HCT116 (cell line): Measurements from ENCODE around the gene ERC1. TPM values are rescaled to one million over a fixed set of nuclear protein-coding genes. Genes with fewer than 3 reads are reported as not detected.

ENCODE experiments used
- ATAC-seq: fragments of 200-7000 bp; cut with Tn5 transposase; 2 replicates; pipeline ENCODE4 v1.9.1; 2020; ENCODE audit warnings: mild to moderate bottlenecking, moderate library complexity
- BruUV-seq: library from RNA; stranded (reverse); fragments of 400-500 nt; replicated peaks from 2 replicates; lab custom pipeline; 2021; lab: Mats Ljungman, UMichigan
- CTCF ChIA-PET: fragments of 300-600 bp; sonication (Branson Sonifier 250); formaldehyde crosslinking; loops from one replicate; lab custom pipeline; 2021; ENCODE audit warnings: antibody characterized with exemption; lab: Charles Lee
- POLR2A ChIA-PET: fragments of 300-600, 350-600 bp; sonication (Branson Sonifier 250); formaldehyde crosslinking; loops from one replicate; lab custom pipeline; 2021; ENCODE audit warnings: antibody characterized with exemption; lab: Charles Lee
- RAD21 ChIA-PET, 2 experiments: fragments of 300-600 bp; sonication (Branson Sonifier 250); formaldehyde crosslinking; loops; one replicate each; lab custom pipeline; 2023; ENCODE audit warnings: low total read pairs in 2 of 2; ENCODE audit not compliant: uncharacterized antibody in 2 of 2, unreplicated experiment in 2 of 2, low non-redundant PET in 1 of 2; lab: Charles Lee
- DNase-seq: peaks from one replicate; pipeline ENCODE4 v3.0.0-alpha.2; 2010; ENCODE audit warnings: low read depth, low spot score
- H2AFZ ChIP-seq: fragments of 200-600 bp; shearing (Covaris generic), sonication (generic); 2 replicates; pipeline ENCODE4 v1.6.1; 2017; ENCODE audit warnings: low read depth, mixed run types, mixed read lengths, antibody characterized with exemption, low read length; ENCODE audit not compliant: poor library complexity, severe bottlenecking
- H3K27ac ChIP-seq: 2 replicates; pipeline ENCODE4 v1.5.1; 2012; ENCODE audit warnings: low read depth, low read length
- H3K27me3 ChIP-seq: fragments of 200-600 bp; sonication (generic); 2 replicates; pipeline ENCODE4 v1.6.1; 2016; ENCODE audit warnings: mixed run types, low read length, mixed read lengths; ENCODE audit not compliant: insufficient read depth
- H3K36me3 ChIP-seq, 2 experiments: fragments of 200-500 bp in 1 of 2; fragments of 200-600 bp in 1 of 2; sonication (Bioruptor generic) in 1 of 2; sonication (generic) in 1 of 2; 2 replicates each; pipeline versions ENCODE4 v1.5.1 to v1.6.1; 2014 to 2016; ENCODE audit warnings: low read length in 2 of 2, inconsistent platforms in 1 of 2, mixed read lengths in 1 of 2, mixed run types in 1 of 2; ENCODE audit not compliant: insufficient read depth in 2 of 2, control insufficient read depth in 1 of 2
- H3K4me1 ChIP-seq, 2 experiments: fragments of 200-600 bp in 1 of 2; sonication (generic) in 1 of 2; 2 replicates each; pipeline versions ENCODE4 v1.5.1 to v1.6.1; 2012 to 2017; ENCODE audit warnings: low read length in 2 of 2, inconsistent platforms in 1 of 2, mild to moderate bottlenecking in 1 of 2, mixed read lengths in 1 of 2, mixed run types in 1 of 2, moderate library complexity in 1 of 2; ENCODE audit not compliant: insufficient read depth in 2 of 2, control insufficient read depth in 1 of 2
- H3K4me2 ChIP-seq: fragments of 200-600 bp; sonication (generic); 2 replicates; pipeline ENCODE4 v1.6.1; 2017; ENCODE audit warnings: mixed run types, low read length, mixed read lengths
- H3K4me3 ChIP-seq, 2 experiments: fragments of 200-600 bp in 1 of 2; sonication (generic) in 1 of 2; replicated peaks in 1 of 2; 2 replicates each; pipeline ENCODE4 v1.5.1; 2011 to 2016; ENCODE audit warnings: low read length in 2 of 2, control low read depth in 1 of 2, low read depth in 1 of 2, mild to moderate bottlenecking in 1 of 2, mixed read lengths in 1 of 2, mixed run types in 1 of 2
- H3K79me2 ChIP-seq: fragments of 200-600 bp; sonication (generic); 2 replicates; pipeline ENCODE4 v1.6.1; 2017; ENCODE audit warnings: mild to moderate bottlenecking, mixed run types, low read length, moderate library complexity, mixed read lengths; ENCODE audit not compliant: insufficient read depth
- H3K9ac ChIP-seq: fragments of 200-600 bp; sonication (generic); 2 replicates; pipeline ENCODE4 v1.6.1; 2016; ENCODE audit warnings: low read length, mixed read lengths
- H3K9me2 ChIP-seq: fragments of 200-600 bp; sonication (generic), shearing (Covaris generic); 2 replicates; pipeline ENCODE4 v1.6.1; 2017; ENCODE audit warnings: mixed run types, mild to moderate bottlenecking, moderate library complexity; ENCODE audit not compliant: insufficient read depth
- H3K9me3 ChIP-seq, 2 experiments: fragments of 200-500 bp in 1 of 2; fragments of 200-600 bp in 1 of 2; sonication (Bioruptor generic) in 1 of 2; sonication (generic) in 1 of 2; 2 replicates each; pipeline ENCODE4 v1.6.1; 2014 to 2017; ENCODE audit warnings: low read length in 2 of 2, mixed read lengths in 2 of 2, inconsistent platforms in 1 of 2, low read depth in 1 of 2, mild to moderate bottlenecking in 1 of 2, mixed run types in 1 of 2, moderate library complexity in 1 of 2; ENCODE audit not compliant: control insufficient read depth in 1 of 2, insufficient read depth in 1 of 2
- H4K20me1 ChIP-seq: fragments of 200-600 bp; sonication (generic), shearing (Covaris generic); 2 replicates; pipeline ENCODE4 v1.6.1; 2017; ENCODE audit warnings: mixed run types, mild to moderate bottlenecking, moderate library complexity; ENCODE audit not compliant: insufficient read depth
- ATF3 ChIP-seq: IDR thresholded peaks from 2 replicates; pipeline ENCODE4 v1.6.1; 2012
- CEBPB ChIP-seq: IDR thresholded peaks from 2 replicates; pipeline ENCODE4 v1.6.1; 2012; ENCODE audit warnings: low read depth
- CTCF ChIP-seq, 3 experiments: fragments of 200-600 bp in 1 of 3; sonication (generic) in 1 of 3; IDR thresholded peaks in 2 of 3; conservative IDR thresholded peaks in 1 of 3; 2 replicates each; pipeline ENCODE4 v1.5.1; 2012 to 2017; ENCODE audit warnings: low read depth in 2 of 3, low read length in 2 of 3, antibody characterized with exemption in 1 of 3, borderline replicate concordance in 1 of 3, control low read depth in 1 of 3, mild to moderate bottlenecking in 1 of 3, mixed read lengths in 1 of 3, mixed run types in 1 of 3, moderate library complexity in 1 of 3; ENCODE audit not compliant: insufficient read depth in 1 of 3
- EGR1 ChIP-seq: IDR thresholded peaks from 2 replicates; pipeline ENCODE4 v1.6.1; 2012; ENCODE audit warnings: low read depth
- ELF1 ChIP-seq: IDR thresholded peaks from 2 replicates; pipeline ENCODE4 v1.6.1; 2012; ENCODE audit warnings: low read depth, borderline replicate concordance
- EZH2 ChIP-seq: fragments of 200-600 bp; sonication (generic); IDR thresholded peaks from 2 replicates; pipeline ENCODE4 v1.6.1; 2017; ENCODE audit warnings: antibody characterized with exemption, mixed run types
- EZH2phosphoT487 ChIP-seq: fragments of 200-600 bp; IDR thresholded peaks from 2 replicates; pipeline ENCODE4 v1.6.1; 2018; ENCODE audit warnings: antibody characterized with exemption, borderline replicate concordance
- FOSL1 ChIP-seq: IDR thresholded peaks from 2 replicates; pipeline ENCODE4 v1.6.1; 2012; ENCODE audit warnings: low read depth
- JUND ChIP-seq: IDR thresholded peaks from 2 replicates; pipeline ENCODE4 v1.6.1; 2012
- MAX ChIP-seq: IDR thresholded peaks from 2 replicates; pipeline ENCODE4 v1.6.1; 2012
- POLR2A ChIP-seq: IDR thresholded peaks from 2 replicates; pipeline ENCODE4 v1.7.0; 2011; ENCODE audit warnings: borderline replicate concordance; ENCODE audit not compliant: insufficient read depth, insufficient read length; ENCODE audit errors: extremely low read depth
- POLR2AphosphoS5 ChIP-seq: IDR thresholded peaks from 2 replicates; pipeline ENCODE4 v1.6.1; 2011; ENCODE audit warnings: mild to moderate bottlenecking, low read depth, low read length, moderate library complexity
- RAD21 ChIP-seq: IDR thresholded peaks from 2 replicates; pipeline ENCODE4 v1.6.1; 2012; ENCODE audit warnings: low read depth, mild to moderate bottlenecking
- SIN3A ChIP-seq: IDR thresholded peaks from 2 replicates; pipeline ENCODE4 v1.6.1; 2012; ENCODE audit warnings: low read depth
- SP1 ChIP-seq: IDR thresholded peaks from 2 replicates; pipeline ENCODE4 v1.6.1; 2012; ENCODE audit warnings: low read depth
- SRF ChIP-seq: IDR thresholded peaks from 2 replicates; pipeline ENCODE4 v1.6.1; 2012; ENCODE audit warnings: low read depth
- YY1 ChIP-seq: IDR thresholded peaks from 2 replicates; pipeline ENCODE4 v1.6.1; 2011; ENCODE audit warnings: low read length, low read depth, moderate library complexity, mild to moderate bottlenecking; ENCODE audit not compliant: insufficient replicate concordance; ENCODE audit errors: extremely low read depth
- ZBTB33 ChIP-seq: IDR thresholded peaks from 2 replicates; pipeline ENCODE4 v1.6.1; 2011; ENCODE audit warnings: mild to moderate bottlenecking, low read length, moderate library complexity; ENCODE audit not compliant: insufficient replicate concordance; ENCODE audit errors: extremely low read depth
- ZFX ChIP-seq: fragments of 450-650 bp; IDR thresholded peaks from 2 replicates; pipeline ENCODE4 v1.6.1; 2017
- ZNF274 ChIP-seq: fragments of 200-500 bp; sonication (Bioruptor generic); IDR thresholded peaks from 2 replicates; pipeline ENCODE4 v1.6.1; 2014; ENCODE audit warnings: mild to moderate bottlenecking, low read depth, low read length, inconsistent platforms
- intact Hi-C: fragments of 100-400 bp; cut with micrococcal nuclease; formaldehyde crosslinking; loops from 2 replicates; pipeline ENCODE4 v1.10.0; 2022
- total RNA-seq: library from RNA; stranded (reverse); gene quantifications from one replicate; pipeline ENCODE4 v1.2.1, GENCODE V29; 2021; ENCODE audit not compliant: unreplicated experiment

The ERC1 gene
- total RNA-seq, 1 experiment from 2014 or later, result 41.9 TPM

GRCh38 chr12:1322821-1323220 lies 331.8 kb downstream of the ERC1 start:
- no peak overlapping the region for H3K9ac ChIP-seq
- intact Hi-C loops, result no loop called here
- ATAC-seq, result no peak
- no TSS peak for BruUV-seq
- no peaks in the 10 kb centered on the region for H3K27me3 ChIP-seq
- CTCF ChIA-PET, result no interaction called here
- POLR2A ChIA-PET, result no interaction called here
- H3K9me3 ChIP-seq, result no peaks in the 10 kb centered on the region
- H3K4me2 ChIP-seq, result no peak overlapping the region
- no peaks in the 10 kb centered on the region for H3K79me2 ChIP-seq
- RAD21 ChIA-PET, result no interaction called here
- no peak overlapping the region for H3K4me3 ChIP-seq
- no peak overlapping the region for H2AFZ ChIP-seq
- no peak overlapping the region for H3K27ac ChIP-seq
- no peak for TF ChIP-seq SRF
- no peak for TF ChIP-seq ZBTB33
- no peak for TF ChIP-seq YY1
- TF ChIP-seq CTCF (IDR thresholded peaks at IDR 0.05 in 2 of 3, conservative IDR thresholded peaks at IDR 0.05 in 1 of 3; ENCODE audit: borderline replicate concordance in 1 of 3, insufficient read depth in 1 of 3, low read depth in 2 of 3, low read length in 2 of 3), result no peak
- TF ChIP-seq POLR2A, result no peak
- no peak for TF ChIP-seq SP1
- TF ChIP-seq EZH2phosphoT487, result no peak
- TF ChIP-seq EGR1, result no peak
- TF ChIP-seq ZNF274, result no peak
- no peak for TF ChIP-seq JUND
- TF ChIP-seq POLR2AphosphoS5, result no peak
- TF ChIP-seq FOSL1, result no peak
- TF ChIP-seq RAD21, result no peak
- TF ChIP-seq ELF1, result no peak
- no peak for TF ChIP-seq MAX
- no peak for TF ChIP-seq SIN3A
- TF ChIP-seq EZH2, result no peak
- TF ChIP-seq CEBPB, result no peak
- TF ChIP-seq ZFX, result no peak
- no peak for TF ChIP-seq ATF3
- no peaks in the 10 kb centered on the region for H3K36me3 ChIP-seq
- no peak for DNase-seq
- H4K20me1 ChIP-seq, result no peaks in the 10 kb centered on the region
- H3K4me1 ChIP-seq, result no peaks in the 10 kb centered on the region; a peak in 1 of 4 replicates
- no peaks in the 10 kb centered on the region for H3K9me2 ChIP-seq
